Measurements from ENCODE around the gene HSD17B7.

GRCh38 chr1:162851341-162851740, 60.8 kb downstream of the HSD17B7 start:
- TF ChIP-seq CTCF (IDR thresholded peaks at IDR 0.05) (no peak), EZH2 (IDR thresholded peaks at IDR 0.05; ENCODE audit: borderline replicate concordance, insufficient read depth, low read depth, low read length, poor library complexity, severe bottlenecking) (no peak)

Data from B cell (primary cell).